Measurements from ENCODE around the gene ELOA.

GRCh38 chr1:23701996-23702395 is 41.3 kb upstream of the ELOA start:
- TF ChIP-seq POLR2A (IDR thresholded peaks at IDR 0.05) = no peak
- TF ChIP-seq, protein P1, sequence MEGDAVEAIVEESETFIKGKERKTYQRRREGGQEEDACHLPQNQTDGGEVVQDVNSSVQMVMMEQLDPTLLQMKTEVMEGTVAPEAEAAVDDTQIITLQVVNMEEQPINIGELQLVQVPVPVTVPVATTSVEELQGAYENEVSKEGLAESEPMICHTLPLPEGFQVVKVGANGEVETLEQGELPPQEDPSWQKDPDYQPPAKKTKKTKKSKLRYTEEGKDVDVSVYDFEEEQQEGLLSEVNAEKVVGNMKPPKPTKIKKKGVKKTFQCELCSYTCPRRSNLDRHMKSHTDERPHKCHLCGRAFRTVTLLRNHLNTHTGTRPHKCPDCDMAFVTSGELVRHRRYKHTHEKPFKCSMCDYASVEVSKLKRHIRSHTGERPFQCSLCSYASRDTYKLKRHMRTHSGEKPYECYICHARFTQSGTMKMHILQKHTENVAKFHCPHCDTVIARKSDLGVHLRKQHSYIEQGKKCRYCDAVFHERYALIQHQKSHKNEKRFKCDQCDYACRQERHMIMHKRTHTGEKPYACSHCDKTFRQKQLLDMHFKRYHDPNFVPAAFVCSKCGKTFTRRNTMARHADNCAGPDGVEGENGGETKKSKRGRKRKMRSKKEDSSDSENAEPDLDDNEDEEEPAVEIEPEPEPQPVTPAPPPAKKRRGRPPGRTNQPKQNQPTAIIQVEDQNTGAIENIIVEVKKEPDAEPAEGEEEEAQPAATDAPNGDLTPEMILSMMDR (IDR thresholded peaks at IDR 0.05) = no peak
